ENCODE measurements around the gene SPEM3.

The SPEM3 gene

DNA sequence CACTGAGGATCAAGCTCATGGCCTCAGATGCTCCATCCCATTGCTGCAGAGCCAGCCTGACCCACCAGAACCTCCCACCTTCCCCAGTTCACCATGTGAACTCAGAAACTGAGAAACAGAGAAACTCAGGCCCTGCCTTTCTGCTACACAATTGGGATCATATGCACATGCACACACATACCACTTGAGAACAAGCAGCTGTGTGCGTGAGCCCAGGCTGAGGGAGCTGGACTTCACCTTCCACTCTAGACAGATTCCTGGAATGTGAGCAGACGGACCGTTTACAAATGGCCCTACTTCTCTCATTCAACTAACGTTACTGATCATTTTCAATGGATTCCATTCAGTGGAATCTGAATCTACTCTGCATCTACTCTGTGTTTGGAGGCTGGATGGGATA lies 5.0 kb upstream of the SPEM3 start:
- no peak for DNase-seq

- no peak for DNase-seq
Observed at GRCh38 chr17:7425316-7425715, 3.3 kb upstream of the SPEM3 start, which contains the start of gene SPEM2. Gene SPEM2, plus strand, starts transcription at chr17:7425616. Its CDS starts 73 bp downstream, at chr17:7425689.

- no peak for DNase-seq
Observed at GRCh38 chr17:7425756-7426155, 2.9 kb upstream of the SPEM3 start.

DNA sequence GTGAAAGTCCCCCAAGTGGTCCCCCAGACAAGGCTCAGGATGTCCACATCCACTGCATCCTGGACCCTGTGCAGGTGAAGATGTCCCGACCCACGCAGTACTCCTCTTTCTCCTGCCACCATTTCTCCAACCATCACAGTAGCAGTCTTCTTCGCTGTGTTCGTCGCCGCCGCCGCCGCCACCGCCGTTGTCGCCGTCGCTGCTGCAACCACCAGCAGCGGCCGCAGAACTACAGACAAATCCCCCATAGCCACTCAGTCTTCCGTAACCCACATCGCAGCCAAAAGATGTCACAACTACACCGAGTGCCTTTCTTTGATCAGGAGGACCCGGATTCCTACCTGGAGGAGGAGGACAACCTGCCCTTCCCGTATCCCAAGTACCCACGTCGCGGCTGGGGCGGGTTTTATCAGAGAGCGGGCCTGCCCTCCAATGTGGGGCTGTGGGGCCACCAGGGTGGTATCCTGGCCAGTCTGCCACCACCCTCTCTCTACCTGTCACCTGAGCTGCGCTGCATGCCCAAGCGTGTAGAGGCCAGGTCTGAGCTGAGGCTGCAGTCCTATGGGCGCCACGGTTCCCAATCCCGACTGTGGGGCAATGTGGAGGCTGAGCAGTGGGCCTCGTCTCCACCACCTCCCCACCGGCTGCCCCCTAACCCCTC lies 2.3 kb upstream of the SPEM3 start:
- no peak for DNase-seq

DNA sequence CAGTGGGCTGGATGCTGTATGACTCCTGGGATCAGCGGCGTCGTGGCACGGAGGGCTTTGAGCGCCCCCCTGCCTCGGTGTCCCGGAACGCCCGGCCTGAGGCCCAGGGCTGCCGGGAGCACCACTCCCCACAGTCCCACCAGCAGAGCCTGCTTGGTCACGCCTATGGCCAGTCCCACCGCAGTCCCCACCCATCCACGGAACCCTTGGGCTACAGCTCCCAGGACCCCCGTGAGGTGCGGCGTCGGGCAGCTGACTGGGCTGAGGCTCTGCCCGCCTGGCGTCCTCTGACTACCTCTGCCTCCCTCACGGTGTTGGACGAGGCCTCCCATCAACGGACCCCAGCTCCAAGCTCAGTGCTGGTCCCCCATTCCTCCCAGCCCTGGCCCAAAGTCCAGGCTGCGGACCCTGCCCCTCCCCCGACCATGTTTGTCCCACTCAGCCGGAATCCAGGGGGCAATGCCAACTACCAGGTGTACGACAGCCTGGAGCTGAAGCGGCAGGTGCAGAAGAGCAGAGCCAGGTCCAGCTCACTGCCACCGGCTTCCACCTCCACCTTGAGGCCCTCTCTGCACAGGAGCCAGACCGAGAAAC lies 1.7 kb upstream of the SPEM3 start:
- no peak for DNase-seq

DNA sequence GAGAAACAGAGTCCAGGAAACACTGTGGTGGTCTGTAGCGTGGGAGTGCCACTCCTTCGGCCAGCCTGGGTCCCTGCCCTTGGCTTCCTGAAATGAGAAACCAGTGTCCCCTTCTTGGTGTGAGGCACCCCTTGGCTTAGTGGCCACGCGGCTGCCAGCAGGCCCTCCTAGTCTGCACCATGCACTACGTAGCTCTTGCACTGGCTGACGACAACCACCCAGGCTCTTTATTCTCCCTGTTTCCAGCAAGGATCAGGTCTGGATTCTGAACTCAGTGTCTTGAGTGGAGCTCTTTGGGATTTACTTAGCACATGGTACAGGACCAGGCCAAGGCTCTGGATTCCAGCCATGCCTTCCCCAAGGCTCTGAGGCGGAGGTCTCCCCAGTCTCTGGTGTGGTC lies 1.1 kb upstream of the SPEM3 start:
- no peak for DNase-seq

DNA sequence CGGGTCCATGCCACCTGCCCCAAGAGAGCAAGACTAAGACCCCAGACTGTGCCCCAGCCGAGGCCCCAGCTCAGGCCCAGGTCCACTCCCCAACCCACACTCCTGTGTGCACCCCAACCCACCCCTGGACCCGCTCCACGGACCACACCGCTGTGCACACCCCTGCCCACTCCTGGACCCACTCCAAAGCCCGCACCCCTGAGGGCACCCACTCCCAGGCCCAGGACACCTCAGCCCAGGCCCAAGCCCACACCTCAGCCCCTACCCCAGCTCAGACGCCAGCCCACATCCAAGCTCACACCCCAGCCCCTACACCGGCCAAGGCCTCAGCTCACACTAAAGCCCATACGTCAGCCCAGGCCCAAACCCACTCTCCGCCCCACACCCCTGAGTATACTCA lies 1.1 kb downstream of the SPEM3 start:
- DNase-seq: no peak

- DNase-seq: no peak
Observed at GRCh38 chr17:7431231-7431630, 2.6 kb downstream of the SPEM3 start.

GRCh38 chr17:7432296-7432695 lies 3.6 kb downstream of the SPEM3 start:
- no peak for DNase-seq

DNA sequence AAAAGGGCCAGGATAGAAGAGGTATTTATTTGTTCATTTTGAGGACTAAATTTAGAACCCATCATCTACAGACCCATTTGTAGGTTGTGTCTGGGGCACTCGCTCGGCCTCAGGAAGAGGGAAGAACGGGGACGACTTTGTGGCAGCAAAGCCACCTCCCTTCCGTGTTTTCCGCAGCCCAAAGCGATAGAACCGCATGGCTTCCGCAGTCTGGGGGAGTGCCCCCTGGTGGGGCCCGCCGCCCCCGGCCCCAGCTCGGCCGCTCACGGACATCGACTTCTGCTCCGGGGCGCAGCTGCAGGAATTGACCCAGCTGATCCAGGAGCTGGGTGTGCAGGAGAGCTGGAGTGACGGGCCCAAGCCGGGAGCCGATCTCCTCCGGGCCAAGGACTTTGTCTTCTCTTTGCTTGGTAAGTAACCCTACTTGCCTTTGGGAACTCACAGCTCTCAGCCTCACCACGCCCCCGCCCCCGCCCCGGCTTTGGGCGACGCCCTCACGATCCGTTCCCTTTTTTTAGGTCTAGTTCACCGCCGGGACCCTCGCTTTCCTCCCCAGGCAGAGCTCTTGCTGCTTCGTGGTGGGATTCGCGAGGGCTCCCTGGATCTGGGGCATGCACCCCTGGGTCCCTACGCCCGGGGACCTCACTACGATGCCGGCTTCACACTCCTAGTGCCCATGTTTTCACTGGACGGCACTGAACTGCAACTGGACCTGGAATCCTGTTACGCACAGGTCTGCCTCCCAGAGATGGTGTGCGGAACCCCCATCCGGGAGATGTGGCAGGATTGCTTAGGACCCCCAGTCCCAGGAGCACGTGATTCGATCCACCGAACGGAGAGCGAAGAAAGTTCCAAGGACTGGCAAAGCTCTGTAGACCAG lies 7.3 kb downstream of the SPEM3 start:
- no peak for DNase-seq

- no peak for DNase-seq
Observed at GRCh38 chr17:7436556-7437368, 8.1 kb downstream of the SPEM3 start.

- no peak for DNase-seq
Observed at GRCh38 chr17:7437369-7437863, 8.8 kb downstream of the SPEM3 start.

DNA sequence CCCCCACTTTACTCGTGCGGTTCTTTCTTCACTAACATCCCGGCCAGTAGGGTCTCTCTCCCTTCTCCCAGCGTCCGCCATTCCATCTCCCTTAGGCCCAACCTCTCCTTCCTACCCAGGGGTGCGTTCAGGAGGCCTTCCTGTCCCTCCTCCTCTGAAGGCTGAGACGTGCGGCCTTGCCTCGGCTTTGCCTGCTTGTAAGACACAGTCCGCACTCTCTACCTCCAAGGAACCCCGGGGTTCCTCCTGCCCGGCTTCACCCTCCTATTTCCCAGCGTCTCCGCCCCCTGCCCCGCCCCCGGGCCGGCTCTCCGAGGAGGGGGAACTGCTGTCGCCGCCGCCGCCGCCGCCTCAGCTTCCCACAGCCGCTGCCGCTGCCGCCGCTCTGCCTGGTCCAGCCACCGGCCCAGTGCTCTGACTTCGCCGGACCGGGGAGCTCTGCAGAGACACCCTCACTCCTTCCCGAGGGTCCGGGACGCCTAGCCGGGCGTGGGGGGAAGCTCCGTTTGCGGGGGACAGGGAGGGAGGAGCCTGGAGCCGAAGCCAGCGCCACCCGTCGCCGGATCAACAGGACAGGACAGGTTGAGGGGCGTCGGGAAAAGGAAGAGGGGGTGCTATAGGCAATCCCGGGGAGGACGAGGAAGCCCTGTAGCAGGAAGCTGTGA lies 9.4 kb downstream of the SPEM3 start:
- DNase-seq: no peak

DNA sequence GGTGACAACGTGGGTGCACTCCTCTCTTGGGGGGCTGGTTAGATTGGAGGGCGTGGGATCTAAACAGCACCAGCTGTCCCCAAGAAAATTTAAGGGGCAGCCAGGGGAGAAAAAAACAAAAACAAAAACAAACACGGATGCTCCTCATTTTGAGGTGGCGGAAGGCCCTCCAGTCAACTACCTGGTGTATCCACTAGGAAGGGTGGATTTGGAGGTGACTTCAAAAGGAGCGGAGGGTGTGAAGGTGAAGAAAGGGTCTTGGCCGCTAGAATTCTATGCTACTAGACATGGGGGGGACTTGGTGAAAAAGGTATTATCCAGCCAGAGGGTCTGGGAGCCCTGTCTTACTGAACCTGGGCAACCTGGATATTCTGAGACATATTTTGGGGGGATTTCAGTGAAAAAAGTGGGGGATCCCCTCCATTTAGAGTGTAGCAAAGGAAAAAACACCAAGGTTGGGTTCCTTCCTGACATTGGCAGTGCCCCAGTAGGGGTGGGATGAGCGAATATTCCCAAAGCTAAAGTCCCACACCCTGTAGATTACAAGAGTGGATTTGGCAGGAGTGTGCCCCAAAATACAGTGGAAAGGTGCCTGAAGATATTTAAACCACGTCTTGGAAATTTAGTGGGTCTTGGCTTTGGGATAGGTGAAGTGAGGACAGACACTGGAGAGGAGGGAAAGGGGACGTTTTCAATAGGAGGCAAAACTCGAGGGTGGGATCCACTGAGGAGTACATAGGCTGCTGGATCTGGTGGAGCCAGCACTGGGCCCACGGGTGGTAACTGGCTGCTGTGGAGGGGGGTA lies 10.2 kb downstream of the SPEM3 start:
- DNase-seq: no peak

- no peak for DNase-seq
Observed at GRCh38 chr17:7439462-7440112, 10.9 kb downstream of the SPEM3 start, which contains the start of gene FGF11. Gene FGF11, plus strand, starts transcription at chr17:7439512. Its CDS starts 109 bp downstream, at chr17:7439621.

DNA sequence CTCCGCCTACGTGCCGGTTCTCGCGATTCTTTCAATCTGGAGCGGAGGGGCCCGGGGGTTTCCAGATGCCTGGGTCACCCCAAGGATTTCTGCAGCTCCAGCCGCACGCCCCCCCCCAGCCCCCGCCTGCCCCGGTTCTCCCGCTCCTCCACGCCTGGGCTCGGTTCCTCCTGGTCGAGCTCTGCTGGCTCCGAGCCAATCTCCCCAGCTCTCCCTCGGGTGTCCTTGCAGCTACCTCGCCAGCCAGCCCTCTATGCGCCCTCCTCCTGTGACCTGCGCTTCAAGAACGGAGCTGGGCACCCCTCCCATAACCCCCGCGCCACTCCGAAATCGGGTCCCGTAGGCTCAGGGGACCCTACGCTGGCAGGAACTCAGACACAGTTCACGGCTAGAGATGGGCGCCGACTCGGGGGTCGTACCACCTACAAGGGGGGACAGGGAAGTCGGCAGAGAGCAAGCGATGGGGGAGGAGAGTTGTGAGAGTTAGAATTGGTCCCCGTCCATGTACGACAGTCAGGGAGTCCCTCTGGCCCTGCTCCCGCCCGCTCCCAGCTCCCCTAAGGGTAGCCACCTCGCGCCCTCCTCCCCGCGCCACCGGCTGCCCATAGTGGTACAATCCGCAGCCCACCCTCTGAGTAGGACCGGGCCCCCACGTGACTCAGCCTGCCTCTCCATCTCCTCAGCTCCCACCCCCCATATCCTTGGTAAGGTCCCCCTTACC lies 11.6 kb downstream of the SPEM3 start:
- DNase-seq: no peak

DNA sequence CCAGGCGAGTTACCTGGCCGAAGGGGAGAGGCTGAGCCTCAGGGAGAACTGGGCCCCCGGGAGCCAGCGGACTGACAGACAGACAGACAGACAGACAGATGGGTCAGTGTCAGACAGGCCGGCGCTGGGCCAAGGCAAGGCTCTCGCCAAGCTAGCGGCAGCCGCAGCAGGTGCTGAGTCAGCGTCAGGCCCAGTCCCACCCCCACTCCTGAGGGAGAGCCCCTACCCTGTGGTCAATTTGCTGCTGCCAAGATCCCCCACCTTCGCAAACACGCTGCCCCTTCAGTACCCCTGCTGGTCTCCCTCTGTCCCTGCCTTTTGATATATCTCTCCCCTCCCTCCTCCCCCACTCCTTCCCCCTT lies 12.2 kb downstream of the SPEM3 start:
- DNase-seq: no peak

DNA sequence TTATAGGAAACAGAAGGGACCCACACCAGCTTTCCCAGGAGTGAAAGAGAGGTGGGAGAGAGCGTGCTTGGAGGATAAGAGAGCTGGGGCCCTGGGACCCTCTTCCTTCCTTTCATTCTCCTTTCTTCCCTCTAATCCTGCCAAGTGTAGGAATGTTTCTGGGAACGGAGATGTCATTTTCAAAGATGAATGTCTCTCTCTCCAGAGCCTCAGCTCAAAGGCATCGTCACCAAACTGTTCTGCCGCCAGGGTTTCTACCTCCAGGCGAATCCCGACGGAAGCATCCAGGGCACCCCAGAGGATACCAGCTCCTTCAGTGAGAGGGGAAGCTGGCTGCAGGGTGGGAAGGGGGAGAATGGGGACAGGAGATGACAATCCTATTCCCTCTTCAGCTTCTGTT lies 12.6 kb downstream of the SPEM3 start:
- DNase-seq: no peak

DNA sequence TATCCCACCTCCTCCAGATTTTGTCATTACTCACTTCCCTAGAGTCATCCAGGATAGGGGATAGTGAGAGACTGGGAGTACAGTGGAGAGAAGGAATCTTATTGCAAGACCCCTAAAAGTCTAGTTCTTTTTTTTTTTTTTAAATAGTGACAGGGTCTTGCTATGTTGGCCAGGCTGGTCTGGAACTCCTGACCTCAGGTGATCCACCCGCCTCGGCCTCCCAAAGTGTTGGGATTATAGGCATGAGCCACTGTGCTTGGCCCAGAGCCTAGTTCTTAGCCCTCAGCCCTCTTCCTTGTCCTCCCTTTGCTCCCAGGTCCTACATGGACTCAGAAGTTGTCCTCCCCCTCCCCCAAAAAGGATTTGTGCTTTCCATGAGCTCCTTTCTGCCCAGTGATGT lies 13.5 kb downstream of the SPEM3 start:
- DNase-seq: no peak
